DND-41 (cell line): ENCODE data around the gene ARID3A.

Experiments used
- EZH2 ChIP-seq: IDR thresholded peaks from 3 replicates; pipeline ENCODE4 v1.6.1; 2012; ENCODE audit warnings: borderline replicate concordance, low read depth, mild to moderate bottlenecking, moderate library complexity, low read length, inconsistent platforms; ENCODE audit not compliant: severe bottlenecking
- TF ChIP-seq, protein P1 (sequence below): IDR thresholded peaks from 2 replicates; pipeline ENCODE4 v1.5.1; 2012; ENCODE audit warnings: borderline replicate concordance, low read length, moderate library complexity, mild to moderate bottlenecking; ENCODE audit not compliant: poor library complexity, severe bottlenecking; ENCODE audit errors: extremely low read depth

- no peak for TF ChIP-seq EZH2
- TF ChIP-seq, protein P1, sequence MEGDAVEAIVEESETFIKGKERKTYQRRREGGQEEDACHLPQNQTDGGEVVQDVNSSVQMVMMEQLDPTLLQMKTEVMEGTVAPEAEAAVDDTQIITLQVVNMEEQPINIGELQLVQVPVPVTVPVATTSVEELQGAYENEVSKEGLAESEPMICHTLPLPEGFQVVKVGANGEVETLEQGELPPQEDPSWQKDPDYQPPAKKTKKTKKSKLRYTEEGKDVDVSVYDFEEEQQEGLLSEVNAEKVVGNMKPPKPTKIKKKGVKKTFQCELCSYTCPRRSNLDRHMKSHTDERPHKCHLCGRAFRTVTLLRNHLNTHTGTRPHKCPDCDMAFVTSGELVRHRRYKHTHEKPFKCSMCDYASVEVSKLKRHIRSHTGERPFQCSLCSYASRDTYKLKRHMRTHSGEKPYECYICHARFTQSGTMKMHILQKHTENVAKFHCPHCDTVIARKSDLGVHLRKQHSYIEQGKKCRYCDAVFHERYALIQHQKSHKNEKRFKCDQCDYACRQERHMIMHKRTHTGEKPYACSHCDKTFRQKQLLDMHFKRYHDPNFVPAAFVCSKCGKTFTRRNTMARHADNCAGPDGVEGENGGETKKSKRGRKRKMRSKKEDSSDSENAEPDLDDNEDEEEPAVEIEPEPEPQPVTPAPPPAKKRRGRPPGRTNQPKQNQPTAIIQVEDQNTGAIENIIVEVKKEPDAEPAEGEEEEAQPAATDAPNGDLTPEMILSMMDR = no peak
These were observed 72.2 kb downstream of the ARID3A start for GRCh38 chr19:998064-998463.
